Measurements from ENCODE around the gene SCT.

- TF ChIP-seq, protein P1, sequence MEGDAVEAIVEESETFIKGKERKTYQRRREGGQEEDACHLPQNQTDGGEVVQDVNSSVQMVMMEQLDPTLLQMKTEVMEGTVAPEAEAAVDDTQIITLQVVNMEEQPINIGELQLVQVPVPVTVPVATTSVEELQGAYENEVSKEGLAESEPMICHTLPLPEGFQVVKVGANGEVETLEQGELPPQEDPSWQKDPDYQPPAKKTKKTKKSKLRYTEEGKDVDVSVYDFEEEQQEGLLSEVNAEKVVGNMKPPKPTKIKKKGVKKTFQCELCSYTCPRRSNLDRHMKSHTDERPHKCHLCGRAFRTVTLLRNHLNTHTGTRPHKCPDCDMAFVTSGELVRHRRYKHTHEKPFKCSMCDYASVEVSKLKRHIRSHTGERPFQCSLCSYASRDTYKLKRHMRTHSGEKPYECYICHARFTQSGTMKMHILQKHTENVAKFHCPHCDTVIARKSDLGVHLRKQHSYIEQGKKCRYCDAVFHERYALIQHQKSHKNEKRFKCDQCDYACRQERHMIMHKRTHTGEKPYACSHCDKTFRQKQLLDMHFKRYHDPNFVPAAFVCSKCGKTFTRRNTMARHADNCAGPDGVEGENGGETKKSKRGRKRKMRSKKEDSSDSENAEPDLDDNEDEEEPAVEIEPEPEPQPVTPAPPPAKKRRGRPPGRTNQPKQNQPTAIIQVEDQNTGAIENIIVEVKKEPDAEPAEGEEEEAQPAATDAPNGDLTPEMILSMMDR (IDR thresholded peaks at IDR 0.05), result no peak
- TF ChIP-seq POLR2A (IDR thresholded peaks at IDR 0.05), result no peak
These were observed 45.6 kb downstream of the SCT start for GRCh38 chr11:581342-581741.

Measured in right lobe of liver (tissue), 4 donors.